Measurements from ENCODE around the gene SCML1.

The SCML1 gene

GRCh38 chrX:17725181-17725580 is 12.1 kb upstream of the SCML1 start:
- no peak for TF ChIP-seq CTCF (IDR thresholded peaks at IDR 0.05)

GRCh38 chrX:17732138-17732783 is 5.0 kb upstream of the SCML1 start:
- no peak for TF ChIP-seq CTCF (IDR thresholded peaks at IDR 0.05)

- TF ChIP-seq CTCF (IDR thresholded peaks at IDR 0.05), result no peak
Measured at GRCh38 chrX:17735406-17735805, 1.9 kb upstream of the SCML1 start.

GRCh38 chrX:17736478-17736855 is 826 bp upstream of the SCML1 start:
- TF ChIP-seq CTCF (IDR thresholded peaks at IDR 0.05), result no peak

GRCh38 chrX:17737710-17737985 is 355 bp downstream of the SCML1 start:
- TF ChIP-seq CTCF (IDR thresholded peaks at IDR 0.05), result no peak

GRCh38 chrX:17737986-17738713 is 857 bp downstream of the SCML1 start:
- TF ChIP-seq CTCF (IDR thresholded peaks at IDR 0.05), result no peak

- no peak for TF ChIP-seq CTCF (IDR thresholded peaks at IDR 0.05)
Measured at GRCh38 chrX:17738737-17739535, 1.6 kb downstream of the SCML1 start.

Measured in LNCAP (cell line).